ENCODE results near the gene DDX24. TPM values are rescaled to one million over a fixed set of nuclear protein-coding genes. Genes with fewer than 3 reads are reported as not detected.

The DDX24 gene
- polyA plus RNA-seq, 2 of the 4 experiments (the other 2 are of a cell fraction) = 121 to 161 TPM

- TF ChIP-seq CHD2 (IDR thresholded peaks at IDR 0.05; ENCODE audit: low read length, partially characterized antibody) = no peak
Observed at GRCh38 chr14:94011795-94012194, 69.2 kb downstream of the DDX24 start (continued).

GRCh38 chr14:94010625-94011024 is 70.4 kb downstream of the DDX24 start:
- no peak for DNase-seq (ENCODE audit: low read depth in 1 of 2, low spot score in 1 of 2)
- 0 out of 6 replicates have a peak overlapping the region, but pooled peaks of 1 of the 2 experiments have one; percentile 57 for H3K27ac ChIP-seq
- no peaks in the 10 kb centered on the region for H3K9me3 ChIP-seq
- peaks cover 17% of the 10 kb centered on the region; the same call in 2 of the 3 replicates for H3K4me1 ChIP-seq
- FAIRE-seq = no peak
- no peak for ATAC-seq
- 79% methylated on average over 6 of the region's 6 CpGs for WGBS (ENCODE audit: missing lambda C conversion rate)
- TF ChIP-seq HES2 (IDR thresholded peaks at IDR 0.05) (no peak), HOXA7 (CRISPR knock-in tag; IDR thresholded peaks at IDR 0.05) (no peak), NFE2L2 (conservative IDR thresholded peaks at IDR 0.05; ENCODE audit: low read length) (no peak), CHD2 (IDR thresholded peaks at IDR 0.05; ENCODE audit: low read length, partially characterized antibody) (no peak), HOXB13 (CRISPR knock-in tag; IDR thresholded peaks at IDR 0.05; ENCODE audit: low read depth) (no peak), MAZ (IDR thresholded peaks at IDR 0.05; ENCODE audit: borderline replicate concordance, low read depth, low read length) (no peak), CEBPB (IDR thresholded peaks at IDR 0.05) (no peak), TFCP2L1 (CRISPR knock-in tag; IDR thresholded peaks at IDR 0.05) (no peak), ZFP36 (IDR thresholded peaks at IDR 0.05; ENCODE audit: borderline replicate concordance, partially characterized antibody) (no peak), PHF8 (IDR thresholded peaks at IDR 0.05; ENCODE audit: borderline replicate concordance, low read depth) (no peak)
- ChIA-PET CTCF (interaction anchor here (0.9 to 2.4 kb wide), 6 partner anchors 9 to 170 kb away, joined by 3 to 19 read pairs (median 8); no protein-coding TSS in a partner anchor), POLR2A (no interaction called here)
- no peak overlapping the region for H3K4me3 ChIP-seq
- H3K4me2 ChIP-seq = no peak overlapping the region

- no peak for FAIRE-seq
- H3K27ac ChIP-seq = 0 out of 6 replicates have a peak overlapping the region, but pooled peaks of 1 of the 2 experiments have one; percentile 15
- peaks cover 17% of the 10 kb centered on the region; the same call in 2 of the 3 replicates for H3K4me1 ChIP-seq
- 27% methylated on average over 4 of the region's 4 CpGs for WGBS (ENCODE audit: missing lambda C conversion rate)
- no peak overlapping the region for H3K4me3 ChIP-seq
- no peak overlapping the region; the same call in 2 of the 3 replicates for H3K4me2 ChIP-seq
- H3K9me3 ChIP-seq = no peaks in the 10 kb centered on the region
- DNase-seq (ENCODE audit: low read depth in 1 of 2, low spot score in 1 of 2) = no peak
- ChIA-PET CTCF (interaction anchor here (1.2 to 3.1 kb wide), 4 partner anchors 10 to 171 kb away, joined by 3 to 16 read pairs (median 6); no protein-coding TSS in a partner anchor), POLR2A (no interaction called here)
- TF ChIP-seq PBX3 (IDR thresholded peaks at IDR 0.05) (no peak), MAFK (IDR thresholded peaks at IDR 0.05; ENCODE audit: partially characterized antibody) (peak; percentile 41), EHF (CRISPR knock-in tag; IDR thresholded peaks at IDR 0.05) (no peak), HES2 (IDR thresholded peaks at IDR 0.05) (no peak)
- ATAC-seq = peak; percentile 21 to 24; a peak in 2 of 6 replicates
Observed at GRCh38 chr14:94009767-94010166, 71.2 kb downstream of the DDX24 start.

- TF ChIP-seq ZFP36 (IDR thresholded peaks at IDR 0.05; ENCODE audit: borderline replicate concordance, partially characterized antibody) (peak; percentile 12), BHLHE40 (IDR thresholded peaks at IDR 0.05; ENCODE audit: low read depth, low read length) (no peak)
- ChIA-PET CTCF (interaction anchor here (0.6 to 3.1 kb wide), 4 partner anchors 28 to 239 kb away, joined by 3 to 16 read pairs (median 4); no protein-coding TSS in a partner anchor), POLR2A (no interaction called here)
- Histone ChIP-seq H3K4me1 (peaks cover 17% of the 10 kb centered on the region; the same call in 2 of the 3 replicates), H3K4me2 (no peak overlapping the region), H3K9me3 (no peaks in the 10 kb centered on the region), H3K27ac (no peak overlapping the region), H3K4me3 (no peak overlapping the region)
- no peak for DNase-seq (ENCODE audit: low read depth in 1 of 2, low spot score in 1 of 2)
- FAIRE-seq = no peak
- WGBS (ENCODE audit: missing lambda C conversion rate) = 25% methylated on average over 3 of the region's 3 CpGs
- no peak for ATAC-seq
Observed at GRCh38 chr14:94008234-94008633, 72.8 kb downstream of the DDX24 start.

All from A549 (cell line).